ENCODE results near the gene WBP4.
"Not testable (repeated sequence)": the region's sequence is repeated elsewhere in the genome, so short reads cannot be mapped to it uniquely, and the experiment has no call there.

Gene WBP4

GRCh38 chr13:41117869-41118268, 56.6 kb downstream of the WBP4 start:
- H3K4me1 ChIP-seq (ENCODE audit: insufficient read depth, poor library complexity, severe bottlenecking) = no peaks in the 10 kb centered on the region
- peak; percentile 44; the same call in 2 of the 3 replicates for ATAC-seq (ENCODE audit: low read depth)
- H3K36me3 ChIP-seq (ENCODE audit: low read depth) = no peaks in the 10 kb centered on the region
- H3K27me3 ChIP-seq (ENCODE audit: insufficient read depth, poor library complexity, severe bottlenecking) = no peaks in the 10 kb centered on the region
- no peak overlapping the region for H3K27ac ChIP-seq (ENCODE audit: poor library complexity, severe bottlenecking)
- no peak for TF ChIP-seq CTCF (IDR thresholded peaks at IDR 0.05; ENCODE audit: poor library complexity, severe bottlenecking)
- H3K9me3 ChIP-seq (ENCODE audit: severe bottlenecking) = no peaks in the 10 kb centered on the region
- H3K4me3 ChIP-seq (ENCODE audit: severe bottlenecking) = no peak overlapping the region
- no peak for DNase-seq (ENCODE audit: low spot score)

GRCh38 chr13:41122838-41123237, 61.5 kb downstream of the WBP4 start:
- TF ChIP-seq CTCF (IDR thresholded peaks at IDR 0.05; ENCODE audit: poor library complexity, severe bottlenecking) = no peak
- DNase-seq (ENCODE audit: low spot score) (no peak), ATAC-seq (ENCODE audit: low read depth) (no peak)
- Histone ChIP-seq H3K36me3 (ENCODE audit: low read depth) (no peaks in the 10 kb centered on the region; the same call in 1 of the 2 replicates), H3K4me1 (ENCODE audit: insufficient read depth, poor library complexity, severe bottlenecking) (peaks cover 3% of the 10 kb centered on the region), H3K27ac (ENCODE audit: poor library complexity, severe bottlenecking) (no peak overlapping the region), H3K4me3 (ENCODE audit: severe bottlenecking) (no peak overlapping the region), H3K27me3 (ENCODE audit: insufficient read depth, poor library complexity, severe bottlenecking) (no peaks in the 10 kb centered on the region), H3K9me3 (ENCODE audit: severe bottlenecking) (no peaks in the 10 kb centered on the region)

- Histone ChIP-seq H3K36me3 (ENCODE audit: low read depth) (peaks cover 12% of the 10 kb centered on the region), H3K4me1 (ENCODE audit: insufficient read depth, poor library complexity, severe bottlenecking) (peaks cover 24% of the 10 kb centered on the region), H3K27me3 (ENCODE audit: insufficient read depth, poor library complexity, severe bottlenecking) (no peaks in the 10 kb centered on the region), H3K27ac (ENCODE audit: poor library complexity, severe bottlenecking) (no peak overlapping the region), H3K4me3 (ENCODE audit: severe bottlenecking) (no peak overlapping the region), H3K9me3 (ENCODE audit: severe bottlenecking) (no peaks in the 10 kb centered on the region)
- DNase-seq (ENCODE audit: low spot score) (no peak), ATAC-seq (ENCODE audit: low read depth) (no peak)
- no peak for TF ChIP-seq CTCF (IDR thresholded peaks at IDR 0.05; ENCODE audit: poor library complexity, severe bottlenecking)
Measured at GRCh38 chr13:41127701-41128100, 66.4 kb downstream of the WBP4 start.

- H3K4me3 ChIP-seq (ENCODE audit: severe bottlenecking) = no peak overlapping the region
- no peaks in the 10 kb centered on the region for H3K9me3 ChIP-seq (ENCODE audit: severe bottlenecking)
- TF ChIP-seq CTCF (IDR thresholded peaks at IDR 0.05; ENCODE audit: poor library complexity, severe bottlenecking) = no peak
- H3K4me1 ChIP-seq (ENCODE audit: insufficient read depth, poor library complexity, severe bottlenecking) = peaks cover 30% of the 10 kb centered on the region
- H3K27ac ChIP-seq (ENCODE audit: poor library complexity, severe bottlenecking) = no peak overlapping the region
- ATAC-seq (ENCODE audit: low read depth) (no peak), DNase-seq (ENCODE audit: low spot score) (no peak)
- H3K27me3 ChIP-seq (ENCODE audit: insufficient read depth, poor library complexity, severe bottlenecking) = no peaks in the 10 kb centered on the region
- H3K36me3 ChIP-seq (ENCODE audit: low read depth) = peaks cover 12% of the 10 kb centered on the region
Measured at GRCh38 chr13:41130356-41130755, 69.0 kb downstream of the WBP4 start.

GRCh38 chr13:41131189-41131588, 69.9 kb downstream of the WBP4 start:
- not testable (repeated sequence) for H3K9me3 ChIP-seq (ENCODE audit: severe bottlenecking); H3K27ac ChIP-seq (ENCODE audit: poor library complexity, severe bottlenecking); ATAC-seq (ENCODE audit: low read depth); H3K4me3 ChIP-seq (ENCODE audit: severe bottlenecking); DNase-seq (ENCODE audit: low spot score); H3K27me3 ChIP-seq (ENCODE audit: insufficient read depth, poor library complexity, severe bottlenecking)
- Histone ChIP-seq H3K36me3 (ENCODE audit: low read depth) (peaks cover 12% of the 10 kb centered on the region), H3K4me1 (ENCODE audit: insufficient read depth, poor library complexity, severe bottlenecking) (peaks cover 30% of the 10 kb centered on the region)

GRCh38 chr13:41131660-41132511, 70.6 kb downstream of the WBP4 start:
- Histone ChIP-seq H3K36me3 (ENCODE audit: low read depth) (peaks cover 12% of the 10 kb centered on the region; the same call in 1 of the 2 replicates), H3K27ac (ENCODE audit: poor library complexity, severe bottlenecking) (peak overlapping the region; percentile 55), H3K4me1 (ENCODE audit: insufficient read depth, poor library complexity, severe bottlenecking) (peaks cover 37% of the 10 kb centered on the region), H3K4me3 (ENCODE audit: severe bottlenecking) (peak overlapping the region; percentile 50)
- H3K27me3 ChIP-seq (ENCODE audit: insufficient read depth, poor library complexity, severe bottlenecking); DNase-seq (ENCODE audit: low spot score); H3K9me3 ChIP-seq (ENCODE audit: severe bottlenecking); ATAC-seq (ENCODE audit: low read depth): not testable (repeated sequence)

Measured in RWPE2 (cell line).